GM23338 (cell line): Measurements from ENCODE around the gene RASL10B. TPM values are rescaled to one million over a fixed set of nuclear protein-coding genes. Genes with fewer than 3 reads are reported as not detected.

ENCODE experiments used
- EZH2phosphoT487 ChIP-seq: fragments of 200-600 bp; sonication (generic); IDR thresholded peaks from one replicate; pipeline ENCODE4 v1.8.1; 2018; ENCODE audit warnings: antibody characterized with exemption; ENCODE audit not compliant: unreplicated experiment
- NANOG ChIP-seq: IDR thresholded peaks from 2 replicates; pipeline ENCODE4 v1.6.1; 2016; ENCODE audit warnings: antibody characterized with exemption, borderline replicate concordance
- POLR2AphosphoS5 ChIP-seq: IDR thresholded peaks from 2 replicates; pipeline ENCODE4 v1.6.1; 2016; ENCODE audit warnings: antibody characterized with exemption, low read depth
- ZNF114 ChIP-seq: fragments of 250-450 bp; sonication (Bioruptor Pico); IDR thresholded peaks from 2 replicates; pipeline ENCODE4 v1.5.0; 2020; ENCODE audit warnings: mild to moderate bottlenecking, moderate library complexity
- ZNF331 ChIP-seq: fragments of 250-450 bp; sonication (Bioruptor Pico); IDR thresholded peaks from 2 replicates; pipeline ENCODE4 v1.5.0; 2020; ENCODE audit warnings: low read depth, mild to moderate bottlenecking, moderate library complexity
- polyA plus RNA-seq: library from polyadenylated mRNA; unstranded; fragments of >200 nt; fragmentation: Nextera tagmentation; extraction: Ambion mirVana; gene quantifications from 2 replicates; pipeline ENCODE4 v1.2.1, GENCODE V29; 2016
- total RNA-seq: library from RNA; depleted of rRNA; stranded (reverse); fragments of >200 nt; shearing (Covaris generic); gene quantifications from 2 replicates; pipeline ENCODE4 v1.2.3, GENCODE V29; 2014
- TF ChIP-seq, protein P1 (sequence below): fragments of 250-450 bp; sonication (Bioruptor Pico); IDR thresholded peaks from 2 replicates; pipeline ENCODE4 v1.5.0; 2020; ENCODE audit warnings: mild to moderate bottlenecking, moderate library complexity
- TF ChIP-seq, protein P2 (sequence below): IDR thresholded peaks from one replicate; pipeline ENCODE4 v1.6.1; 2018; ENCODE audit warnings: antibody characterized with exemption; ENCODE audit not compliant: unreplicated experiment
- TF ChIP-seq, protein P3 (sequence below): IDR thresholded peaks from 2 replicates; pipeline ENCODE4 v1.6.1; 2016; ENCODE audit warnings: antibody characterized with exemption

The RASL10B gene
- total and polyA plus RNA-seq, 2 experiments from 2014 or later: 7.1 to 26.2 TPM

DNA sequence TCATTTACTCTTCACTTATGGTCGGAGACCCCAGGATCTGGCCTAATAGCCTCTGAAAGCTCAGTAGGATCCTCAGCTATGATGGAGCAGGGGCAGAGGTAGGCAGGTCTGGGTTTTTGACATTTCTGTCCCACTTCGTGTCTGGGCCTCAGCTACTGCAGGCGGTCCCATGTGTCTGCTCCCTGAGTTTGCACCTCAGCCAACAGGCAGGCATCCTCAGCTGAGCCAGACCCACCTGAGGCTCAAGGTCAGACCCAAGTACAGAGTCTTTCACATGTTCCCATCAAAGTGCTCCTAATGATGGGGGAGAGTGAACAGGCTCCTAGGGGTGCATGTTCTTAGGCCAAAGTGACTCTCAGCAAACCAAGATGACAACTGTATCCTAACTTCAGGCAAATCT is 2.9 kb upstream of the RASL10B start (continued):
- TF ChIP-seq, protein P1, sequence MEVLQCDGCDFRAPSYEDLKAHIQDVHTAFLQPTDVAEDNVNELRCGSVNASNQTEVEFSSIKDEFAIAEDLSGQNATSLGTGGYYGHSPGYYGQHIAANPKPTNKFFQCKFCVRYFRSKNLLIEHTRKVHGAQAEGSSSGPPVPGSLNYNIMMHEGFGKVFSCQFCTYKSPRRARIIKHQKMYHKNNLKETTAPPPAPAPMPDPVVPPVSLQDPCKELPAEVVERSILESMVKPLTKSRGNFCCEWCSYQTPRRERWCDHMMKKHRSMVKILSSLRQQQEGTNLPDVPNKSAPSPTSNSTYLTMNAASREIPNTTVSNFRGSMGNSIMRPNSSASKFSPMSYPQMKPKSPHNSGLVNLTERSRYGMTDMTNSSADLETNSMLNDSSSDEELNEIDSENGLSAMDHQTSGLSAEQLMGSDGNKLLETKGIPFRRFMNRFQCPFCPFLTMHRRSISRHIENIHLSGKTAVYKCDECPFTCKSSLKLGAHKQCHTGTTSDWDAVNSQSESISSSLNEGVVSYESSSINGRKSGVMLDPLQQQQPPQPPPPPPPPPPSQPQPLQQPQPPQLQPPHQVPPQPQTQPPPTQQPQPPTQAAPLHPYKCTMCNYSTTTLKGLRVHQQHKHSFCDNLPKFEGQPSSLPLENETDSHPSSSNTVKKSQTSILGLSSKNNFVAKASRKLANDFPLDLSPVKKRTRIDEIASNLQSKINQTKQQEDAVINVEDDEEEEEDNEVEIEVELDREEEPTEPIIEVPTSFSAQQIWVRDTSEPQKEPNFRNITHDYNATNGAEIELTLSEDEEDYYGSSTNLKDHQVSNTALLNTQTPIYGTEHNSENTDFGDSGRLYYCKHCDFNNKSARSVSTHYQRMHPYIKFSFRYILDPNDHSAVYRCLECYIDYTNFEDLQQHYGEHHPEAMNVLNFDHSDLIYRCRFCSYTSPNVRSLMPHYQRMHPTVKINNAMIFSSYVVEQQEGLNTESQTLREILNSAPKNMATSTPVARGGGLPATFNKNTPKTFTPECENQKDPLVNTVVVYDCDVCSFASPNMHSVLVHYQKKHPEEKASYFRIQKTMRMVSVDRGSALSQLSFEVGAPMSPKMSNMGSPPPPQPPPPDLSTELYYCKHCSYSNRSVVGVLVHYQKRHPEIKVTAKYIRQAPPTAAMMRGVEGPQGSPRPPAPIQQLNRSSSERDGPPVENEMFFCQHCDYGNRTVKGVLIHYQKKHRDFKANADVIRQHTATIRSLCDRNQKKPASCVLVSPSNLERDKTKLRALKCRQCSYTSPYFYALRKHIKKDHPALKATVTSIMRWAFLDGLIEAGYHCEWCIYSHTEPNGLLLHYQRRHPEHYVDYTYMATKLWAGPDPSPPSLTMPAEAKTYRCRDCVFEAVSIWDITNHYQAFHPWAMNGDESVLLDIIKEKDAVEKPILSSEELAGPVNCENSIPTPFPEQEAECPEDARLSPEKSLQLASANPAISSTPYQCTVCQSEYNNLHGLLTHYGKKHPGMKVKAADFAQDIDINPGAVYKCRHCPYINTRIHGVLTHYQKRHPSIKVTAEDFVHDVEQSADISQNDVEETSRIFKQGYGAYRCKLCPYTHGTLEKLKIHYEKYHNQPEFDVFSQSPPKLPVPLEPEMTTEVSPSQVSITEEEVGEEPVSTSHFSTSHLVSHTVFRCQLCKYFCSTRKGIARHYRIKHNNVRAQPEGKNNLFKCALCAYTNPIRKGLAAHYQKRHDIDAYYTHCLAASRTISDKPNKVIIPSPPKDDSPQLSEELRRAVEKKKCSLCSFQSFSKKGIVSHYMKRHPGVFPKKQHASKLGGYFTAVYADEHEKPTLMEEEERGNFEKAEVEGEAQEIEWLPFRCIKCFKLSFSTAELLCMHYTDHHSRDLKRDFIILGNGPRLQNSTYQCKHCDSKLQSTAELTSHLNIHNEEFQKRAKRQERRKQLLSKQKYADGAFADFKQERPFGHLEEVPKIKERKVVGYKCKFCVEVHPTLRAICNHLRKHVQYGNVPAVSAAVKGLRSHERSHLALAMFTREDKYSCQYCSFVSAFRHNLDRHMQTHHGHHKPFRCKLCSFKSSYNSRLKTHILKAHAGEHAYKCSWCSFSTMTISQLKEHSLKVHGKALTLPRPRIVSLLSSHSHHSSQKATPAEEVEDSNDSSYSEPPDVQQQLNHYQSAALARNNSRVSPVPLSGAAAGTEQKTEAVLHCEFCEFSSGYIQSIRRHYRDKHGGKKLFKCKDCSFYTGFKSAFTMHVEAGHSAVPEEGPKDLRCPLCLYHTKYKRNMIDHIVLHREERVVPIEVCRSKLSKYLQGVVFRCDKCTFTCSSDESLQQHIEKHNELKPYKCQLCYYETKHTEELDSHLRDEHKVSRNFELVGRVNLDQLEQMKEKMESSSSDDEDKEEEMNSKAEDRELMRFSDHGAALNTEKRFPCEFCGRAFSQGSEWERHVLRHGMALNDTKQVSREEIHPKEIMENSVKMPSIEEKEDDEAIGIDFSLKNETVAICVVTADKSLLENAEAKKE (CRISPR knock-in tag): no peak
- no peak for TF ChIP-seq ZNF331
- no peak for TF ChIP-seq POLR2AphosphoS5
- TF ChIP-seq EZH2phosphoT487: no peak
- TF ChIP-seq, protein P2, sequence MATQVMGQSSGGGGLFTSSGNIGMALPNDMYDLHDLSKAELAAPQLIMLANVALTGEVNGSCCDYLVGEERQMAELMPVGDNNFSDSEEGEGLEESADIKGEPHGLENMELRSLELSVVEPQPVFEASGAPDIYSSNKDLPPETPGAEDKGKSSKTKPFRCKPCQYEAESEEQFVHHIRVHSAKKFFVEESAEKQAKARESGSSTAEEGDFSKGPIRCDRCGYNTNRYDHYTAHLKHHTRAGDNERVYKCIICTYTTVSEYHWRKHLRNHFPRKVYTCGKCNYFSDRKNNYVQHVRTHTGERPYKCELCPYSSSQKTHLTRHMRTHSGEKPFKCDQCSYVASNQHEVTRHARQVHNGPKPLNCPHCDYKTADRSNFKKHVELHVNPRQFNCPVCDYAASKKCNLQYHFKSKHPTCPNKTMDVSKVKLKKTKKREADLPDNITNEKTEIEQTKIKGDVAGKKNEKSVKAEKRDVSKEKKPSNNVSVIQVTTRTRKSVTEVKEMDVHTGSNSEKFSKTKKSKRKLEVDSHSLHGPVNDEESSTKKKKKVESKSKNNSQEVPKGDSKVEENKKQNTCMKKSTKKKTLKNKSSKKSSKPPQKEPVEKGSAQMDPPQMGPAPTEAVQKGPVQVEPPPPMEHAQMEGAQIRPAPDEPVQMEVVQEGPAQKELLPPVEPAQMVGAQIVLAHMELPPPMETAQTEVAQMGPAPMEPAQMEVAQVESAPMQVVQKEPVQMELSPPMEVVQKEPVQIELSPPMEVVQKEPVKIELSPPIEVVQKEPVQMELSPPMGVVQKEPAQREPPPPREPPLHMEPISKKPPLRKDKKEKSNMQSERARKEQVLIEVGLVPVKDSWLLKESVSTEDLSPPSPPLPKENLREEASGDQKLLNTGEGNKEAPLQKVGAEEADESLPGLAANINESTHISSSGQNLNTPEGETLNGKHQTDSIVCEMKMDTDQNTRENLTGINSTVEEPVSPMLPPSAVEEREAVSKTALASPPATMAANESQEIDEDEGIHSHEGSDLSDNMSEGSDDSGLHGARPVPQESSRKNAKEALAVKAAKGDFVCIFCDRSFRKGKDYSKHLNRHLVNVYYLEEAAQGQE: no peak
- TF ChIP-seq NANOG: no peak
- TF ChIP-seq, protein P3, sequence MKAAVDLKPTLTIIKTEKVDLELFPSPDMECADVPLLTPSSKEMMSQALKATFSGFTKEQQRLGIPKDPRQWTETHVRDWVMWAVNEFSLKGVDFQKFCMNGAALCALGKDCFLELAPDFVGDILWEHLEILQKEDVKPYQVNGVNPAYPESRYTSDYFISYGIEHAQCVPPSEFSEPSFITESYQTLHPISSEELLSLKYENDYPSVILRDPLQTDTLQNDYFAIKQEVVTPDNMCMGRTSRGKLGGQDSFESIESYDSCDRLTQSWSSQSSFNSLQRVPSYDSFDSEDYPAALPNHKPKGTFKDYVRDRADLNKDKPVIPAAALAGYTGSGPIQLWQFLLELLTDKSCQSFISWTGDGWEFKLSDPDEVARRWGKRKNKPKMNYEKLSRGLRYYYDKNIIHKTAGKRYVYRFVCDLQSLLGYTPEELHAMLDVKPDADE: no peak
- no peak for TF ChIP-seq ZNF114 (CRISPR knock-in tag)
